HG03045 (cell line): Measurements from ENCODE around the gene TRPV6.

Experiments used
- ATAC-seq: cut with Tn5 transposase; IDR thresholded peaks from one replicate; pipeline ENCODE4 v1.9.1; 2021; ENCODE audit warnings: mild to moderate bottlenecking, moderate library complexity; ENCODE audit not compliant: unreplicated experiment

Gene TRPV6

GRCh38 chr7:142870147-142870559 is 15.4 kb downstream of the TRPV6 start:
- ATAC-seq: no peak

DNA sequence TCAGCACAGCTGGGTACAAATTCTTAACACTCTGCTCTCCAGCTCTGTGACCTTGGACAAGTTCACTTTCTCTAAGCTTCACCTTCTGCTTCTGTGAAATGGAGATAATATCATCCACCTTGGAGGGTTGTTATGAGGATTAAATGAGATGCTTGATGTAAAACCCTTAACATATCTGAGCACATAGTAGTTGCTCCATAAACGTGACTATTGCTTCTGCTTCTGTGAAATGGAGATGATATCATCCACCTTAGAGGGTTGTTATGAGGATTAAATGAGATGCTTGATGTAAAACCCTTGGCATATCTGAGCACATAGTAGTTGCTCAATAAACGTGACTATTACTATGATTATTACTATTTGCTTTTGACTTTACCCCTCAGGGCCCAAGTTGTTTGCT is 16.1 kb downstream of the TRPV6 start:
- no peak for ATAC-seq

DNA sequence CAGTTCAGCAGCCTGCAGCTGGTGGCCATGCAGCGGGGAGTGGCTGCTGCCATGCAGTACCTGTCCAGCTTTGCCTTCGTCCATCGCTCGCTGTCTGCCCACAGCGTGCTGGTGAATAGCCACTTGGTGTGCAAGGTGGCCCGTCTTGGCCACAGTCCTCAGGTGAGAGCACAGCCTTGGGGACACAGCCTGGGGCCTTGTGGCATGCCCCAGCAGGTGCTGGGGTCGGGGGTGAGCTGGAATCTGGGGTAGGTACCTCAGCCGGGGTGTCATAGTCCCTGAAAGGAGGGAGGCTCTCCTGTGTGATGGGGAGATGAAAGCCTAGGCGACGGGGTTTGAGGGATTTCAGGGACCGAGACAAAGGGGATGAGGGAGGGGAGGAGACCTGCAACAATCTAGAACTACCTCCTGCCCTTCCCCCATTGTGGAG is 16.5 kb downstream of the TRPV6 start:
- no peak for ATAC-seq

- no peak for ATAC-seq
Measured at GRCh38 chr7:142868188-142868985, 17.2 kb downstream of the TRPV6 start.

DNA sequence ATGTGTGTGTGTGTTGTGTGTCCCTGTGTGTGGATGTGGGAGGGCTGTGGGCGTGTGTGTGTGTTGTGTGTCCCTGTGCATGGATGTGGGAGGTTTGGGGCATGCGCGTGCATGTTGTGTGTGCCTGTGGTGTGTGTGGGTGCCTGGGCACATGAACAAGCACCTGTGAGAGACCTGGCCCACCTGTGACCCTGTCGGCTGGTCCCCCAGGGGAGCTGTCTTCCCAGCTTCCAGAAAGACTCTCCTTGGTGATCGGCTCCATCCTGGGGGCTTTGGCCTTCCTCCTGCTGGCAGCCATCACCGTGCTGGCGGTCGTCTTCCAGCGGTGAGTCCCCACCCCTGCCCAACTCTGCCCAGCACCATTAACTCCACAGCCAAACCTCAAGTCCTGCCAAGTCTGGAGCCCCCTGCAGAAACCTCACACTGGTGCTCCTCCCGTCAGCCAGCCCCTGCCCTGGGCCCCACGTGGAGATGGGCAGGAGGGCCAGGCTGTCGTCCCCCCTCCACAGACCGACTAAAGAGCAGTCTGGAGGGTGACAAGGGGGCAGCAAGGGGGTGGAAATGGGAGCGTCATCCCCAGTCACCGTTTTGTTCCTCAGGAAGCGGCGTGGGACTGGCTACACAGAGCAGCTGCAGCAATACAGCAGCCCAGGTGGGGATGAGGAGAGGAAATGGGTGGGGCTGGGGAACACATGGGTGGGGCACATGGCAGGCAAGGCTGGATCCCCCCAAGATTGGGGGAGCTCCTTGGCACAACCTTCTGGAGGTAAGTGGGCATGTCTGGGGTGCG is 18.0 kb downstream of the TRPV6 start:
- no peak for ATAC-seq

DNA sequence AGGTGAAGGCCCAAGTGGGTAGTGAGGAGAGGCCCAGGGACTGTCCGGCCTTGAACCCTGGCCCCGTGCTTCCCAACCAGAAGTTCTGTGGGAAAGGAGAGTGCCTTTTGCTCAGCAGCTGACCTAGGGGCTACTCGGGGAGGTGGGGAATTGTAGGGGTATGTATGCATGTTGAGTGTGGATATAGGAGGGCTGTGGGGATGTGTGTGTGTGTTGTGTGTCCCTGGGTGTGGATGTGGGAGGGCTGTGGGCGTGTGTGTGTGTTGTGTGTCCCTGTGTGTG is 18.5 kb downstream of the TRPV6 start:
- no peak for ATAC-seq

DNA sequence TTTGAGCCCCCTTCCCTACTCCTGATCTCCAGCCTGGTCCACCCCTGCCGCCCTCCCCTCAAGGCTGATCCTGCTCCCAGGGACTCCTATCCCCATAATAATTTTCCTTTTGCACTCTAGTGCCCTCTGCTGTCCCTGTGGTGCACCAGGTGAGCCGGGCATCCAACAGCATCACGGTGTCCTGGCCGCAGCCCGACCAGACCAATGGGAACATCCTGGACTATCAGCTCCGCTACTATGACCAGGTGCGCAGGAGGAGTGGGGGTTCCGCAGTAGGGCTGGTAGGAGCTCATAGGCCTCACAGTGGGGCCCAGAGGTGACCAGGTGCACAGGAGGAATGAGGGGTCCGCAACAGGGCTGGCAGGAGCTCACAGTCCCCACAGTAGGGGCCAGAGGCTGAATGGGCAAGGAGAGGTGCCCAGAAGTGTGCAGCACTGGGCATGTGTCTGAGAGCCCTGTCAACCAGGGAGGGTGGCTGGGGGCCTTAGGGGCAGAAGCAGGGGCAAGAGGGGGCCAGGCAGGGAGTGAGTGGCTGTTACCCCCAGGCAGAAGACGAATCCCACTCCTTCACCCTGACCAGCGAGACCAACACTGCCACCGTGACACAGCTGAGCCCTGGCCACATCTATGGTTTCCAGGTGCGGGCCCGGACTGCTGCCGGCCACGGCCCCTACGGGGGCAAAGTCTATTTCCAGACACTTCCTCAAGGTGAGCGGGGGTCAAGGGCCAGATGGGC is 19.0 kb downstream of the TRPV6 start:
- no peak for ATAC-seq

GRCh38 chr7:142865766-142866165 is 19.8 kb downstream of the TRPV6 start:
- ATAC-seq: no peak

DNA sequence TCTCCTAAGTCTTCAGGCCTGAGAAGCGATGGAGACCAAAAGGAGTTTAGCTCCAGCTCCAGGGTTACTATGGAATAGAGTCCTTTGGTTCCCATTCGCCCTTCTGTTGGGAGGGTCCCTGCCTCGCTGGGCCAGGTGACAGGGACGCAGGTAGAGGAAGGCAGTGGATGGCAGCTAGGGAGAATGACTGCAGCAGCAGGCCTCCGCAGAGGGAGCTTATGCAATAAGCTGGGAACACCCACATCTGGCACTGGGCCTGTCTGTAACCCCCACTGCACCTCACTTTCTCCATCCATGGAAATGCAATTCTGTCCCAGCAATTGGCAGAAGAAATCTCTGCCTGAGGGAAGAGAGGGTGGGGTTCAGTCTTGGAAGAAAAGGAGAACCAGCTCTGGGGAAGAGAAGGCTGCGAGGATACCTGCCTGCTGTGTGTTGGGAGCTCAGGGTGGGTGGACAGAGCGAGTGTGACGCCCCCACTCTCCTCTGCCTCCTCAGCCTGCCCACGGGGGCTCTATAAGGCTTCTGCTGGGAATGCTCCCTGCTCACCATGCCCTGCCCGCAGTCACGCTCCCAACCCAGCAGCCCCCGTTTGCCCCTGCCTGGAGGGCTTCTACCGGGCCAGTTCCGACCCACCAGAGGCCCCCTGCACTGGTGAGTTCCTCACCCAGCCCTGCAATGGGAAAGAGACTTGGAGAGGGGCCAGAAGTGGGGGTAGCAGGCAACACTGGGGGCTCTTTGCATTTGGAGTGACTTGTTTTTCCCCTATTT is 20.4 kb downstream of the TRPV6 start:
- no peak for ATAC-seq

DNA sequence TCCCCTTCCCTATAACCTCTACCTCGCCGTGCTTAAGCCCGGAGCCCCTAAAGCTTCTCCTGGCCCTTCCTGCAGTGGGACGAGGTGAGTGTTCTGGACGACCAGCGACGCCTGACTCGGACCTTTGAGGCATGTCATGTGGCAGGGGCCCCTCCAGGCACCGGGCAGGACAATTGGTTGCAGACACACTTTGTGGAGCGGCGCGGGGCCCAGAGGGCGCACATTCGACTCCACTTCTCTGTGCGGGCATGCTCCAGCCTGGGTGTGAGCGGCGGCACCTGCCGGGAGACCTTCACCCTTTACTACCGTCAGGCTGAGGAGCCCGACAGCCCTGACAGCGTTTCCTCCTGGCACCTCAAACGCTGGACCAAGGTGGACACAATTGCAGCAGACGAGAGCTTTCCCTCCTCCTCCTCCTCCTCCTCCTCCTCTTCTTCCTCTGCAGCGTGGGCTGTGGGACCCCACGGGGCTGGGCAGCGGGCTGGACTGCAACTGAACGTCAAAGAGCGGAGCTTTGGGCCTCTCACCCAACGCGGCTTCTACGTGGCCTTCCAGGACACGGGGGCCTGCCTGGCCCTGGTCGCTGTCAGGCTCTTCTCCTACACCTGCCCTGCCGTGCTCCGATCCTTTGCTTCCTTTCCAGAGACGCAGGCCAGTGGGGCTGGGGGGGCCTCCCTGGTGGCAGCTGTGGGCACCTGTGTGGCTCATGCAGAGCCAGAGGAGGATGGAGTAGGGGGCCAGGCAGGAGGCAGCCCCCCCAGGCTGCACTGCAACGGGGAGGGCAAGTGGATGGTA is 21.5 kb downstream of the TRPV6 start:
- ATAC-seq: no peak

DNA sequence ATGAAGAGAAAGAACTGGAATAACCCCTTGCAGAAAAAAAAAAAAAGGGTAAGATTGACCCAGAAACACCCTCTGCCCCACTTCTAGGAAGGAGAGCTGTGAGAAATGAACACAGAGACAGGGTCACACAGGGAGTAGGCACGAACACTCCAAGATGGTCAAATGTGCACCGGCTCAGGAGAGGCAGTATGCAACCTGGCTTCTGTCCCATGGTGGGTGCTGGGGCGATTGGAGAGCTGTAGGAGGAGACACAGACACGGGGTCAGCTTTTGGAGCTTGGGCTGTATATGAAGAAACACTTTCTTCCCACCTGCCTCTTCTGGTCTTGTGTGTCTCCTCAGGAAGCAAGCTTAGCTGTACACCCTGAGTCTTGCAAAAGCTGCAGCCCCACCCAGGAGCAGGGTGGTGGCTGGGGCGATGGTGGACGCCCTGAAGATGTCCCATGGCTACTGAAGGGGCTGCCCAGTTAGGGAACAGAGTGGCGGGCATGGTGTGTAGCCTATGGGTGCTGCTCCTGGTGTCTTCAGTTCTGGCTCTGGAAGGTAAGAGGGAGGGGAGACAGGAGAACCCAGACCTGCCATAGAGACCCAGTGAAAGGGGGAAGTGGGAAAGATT is 22.7 kb downstream of the TRPV6 start:
- ATAC-seq: no peak

DNA sequence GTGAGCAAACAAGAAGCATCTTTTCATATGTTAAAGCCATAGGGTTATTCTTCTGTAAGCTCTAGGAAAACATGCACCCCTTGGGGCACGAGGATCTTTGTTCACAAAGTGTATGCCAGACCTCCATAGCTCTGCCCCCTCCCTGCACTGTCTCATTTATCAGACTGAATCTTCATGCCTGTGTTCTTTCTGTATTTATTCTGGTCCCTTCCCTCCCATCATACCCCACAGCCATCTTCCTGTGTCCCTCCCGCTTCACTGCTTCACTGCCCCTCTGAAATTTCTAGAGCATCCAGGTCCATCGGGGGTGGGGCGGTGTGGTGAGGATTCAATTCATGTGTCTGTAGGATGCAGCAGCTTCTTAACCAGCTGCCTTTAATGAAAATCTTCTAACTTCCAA is 23.2 kb downstream of the TRPV6 start:
- no peak for ATAC-seq

DNA sequence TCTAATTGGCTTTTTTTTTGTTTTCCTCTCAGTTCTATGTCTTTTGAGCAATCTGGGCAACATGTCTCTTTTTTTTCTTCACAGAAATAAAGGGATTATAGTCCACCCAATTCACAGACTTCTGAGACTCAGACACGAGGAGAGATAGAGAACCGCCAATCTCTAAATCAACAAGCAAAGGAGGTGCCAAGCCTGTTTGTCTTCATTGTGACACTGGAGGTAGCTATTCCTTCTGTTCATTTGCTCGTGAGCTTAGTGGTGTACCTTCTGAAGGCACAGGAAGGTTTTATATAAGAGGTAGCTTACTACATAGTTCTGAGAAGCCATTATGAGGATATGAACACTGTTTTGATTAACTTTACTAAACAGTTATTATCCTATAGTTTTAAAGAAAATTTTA is 24.6 kb downstream of the TRPV6 start:
- no peak for ATAC-seq

DNA sequence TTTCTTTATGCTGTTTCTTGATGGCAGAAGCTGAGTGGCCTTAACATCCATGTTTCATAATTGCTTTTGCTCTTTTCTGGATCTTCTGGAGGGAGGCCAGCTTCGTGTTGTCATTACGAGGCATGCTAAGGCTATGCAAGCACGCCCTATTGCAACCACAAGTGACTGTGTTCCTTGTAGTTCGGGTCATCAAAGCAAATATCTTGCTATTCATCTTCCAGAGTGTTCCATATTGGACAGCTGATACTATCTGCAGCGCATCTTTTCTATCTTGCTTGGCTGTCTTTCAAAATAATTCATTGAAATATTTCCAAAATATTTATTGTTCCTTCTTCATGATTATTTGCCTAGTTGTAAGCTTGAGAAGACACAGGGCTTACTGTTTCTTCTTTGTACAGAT is 25.7 kb downstream of the TRPV6 start:
- no peak for ATAC-seq

GRCh38 chr7:142859411-142859810 is 26.1 kb downstream of the TRPV6 start:
- no peak for ATAC-seq

- ATAC-seq: no peak
Measured at GRCh38 chr7:142857625-142858024, 27.9 kb downstream of the TRPV6 start.

GRCh38 chr7:142856565-142857245 is 28.8 kb downstream of the TRPV6 start:
- ATAC-seq: no peak

DNA sequence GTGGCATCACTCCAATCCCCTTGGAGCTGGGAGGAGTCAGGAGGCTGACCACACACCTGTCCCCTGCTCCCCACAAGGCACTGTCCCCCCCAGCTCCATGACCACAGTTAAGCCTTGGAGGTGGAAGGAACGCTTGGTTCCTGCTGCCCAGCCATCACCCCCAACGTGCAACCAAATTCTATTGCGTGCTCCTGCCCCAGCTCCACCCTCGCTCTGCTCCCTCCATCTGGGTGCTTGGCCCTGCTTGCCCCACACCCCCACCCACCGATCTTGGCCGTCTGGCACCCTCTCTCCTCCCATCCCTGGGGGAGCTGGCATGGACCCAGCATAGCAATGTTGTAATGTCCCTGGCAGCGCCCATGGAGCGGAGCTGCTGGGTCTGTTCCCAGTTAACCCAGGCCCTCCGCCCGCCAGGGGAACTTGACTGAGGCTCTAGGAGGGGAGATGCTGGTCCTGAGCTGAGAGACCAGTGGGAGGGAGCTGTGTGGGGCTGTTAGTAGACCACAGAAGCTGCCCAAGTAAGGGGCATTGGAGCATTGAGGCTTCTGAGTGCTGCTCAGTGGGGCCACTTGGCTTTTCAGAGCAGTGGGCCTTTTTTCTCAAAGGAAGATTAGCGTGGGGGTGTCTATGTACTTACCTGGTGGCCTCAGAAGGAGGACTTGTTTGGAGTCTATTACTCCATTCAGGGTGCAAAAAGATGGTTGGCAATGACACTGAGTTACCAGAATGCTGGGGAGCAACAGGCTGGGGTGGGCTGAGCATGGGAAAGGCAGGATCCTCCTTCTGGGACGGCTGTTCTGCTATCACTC is 29.6 kb downstream of the TRPV6 start:
- ATAC-seq: no peak
